ENCODE results near the gene SPON1.

The SPON1 gene

DNA sequence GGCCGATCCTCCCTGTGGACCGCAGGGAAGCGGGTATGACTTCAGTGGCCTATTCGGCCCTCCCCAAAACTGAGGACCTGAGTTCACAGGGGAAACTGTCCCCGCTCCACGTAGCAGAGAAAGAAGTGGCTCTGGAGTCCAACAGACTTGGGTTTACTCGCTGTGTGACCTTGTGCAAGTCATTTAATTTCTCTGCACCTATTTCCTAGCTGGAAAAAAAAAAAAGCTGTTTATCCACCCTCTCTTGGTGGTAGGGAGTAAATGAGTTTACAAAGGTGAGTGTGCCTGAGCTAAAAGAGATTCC is 2.2 kb downstream of the SPON1 start:
- DNase-seq (ENCODE audit: low read depth): no peak
- TF ChIP-seq, protein P1, sequence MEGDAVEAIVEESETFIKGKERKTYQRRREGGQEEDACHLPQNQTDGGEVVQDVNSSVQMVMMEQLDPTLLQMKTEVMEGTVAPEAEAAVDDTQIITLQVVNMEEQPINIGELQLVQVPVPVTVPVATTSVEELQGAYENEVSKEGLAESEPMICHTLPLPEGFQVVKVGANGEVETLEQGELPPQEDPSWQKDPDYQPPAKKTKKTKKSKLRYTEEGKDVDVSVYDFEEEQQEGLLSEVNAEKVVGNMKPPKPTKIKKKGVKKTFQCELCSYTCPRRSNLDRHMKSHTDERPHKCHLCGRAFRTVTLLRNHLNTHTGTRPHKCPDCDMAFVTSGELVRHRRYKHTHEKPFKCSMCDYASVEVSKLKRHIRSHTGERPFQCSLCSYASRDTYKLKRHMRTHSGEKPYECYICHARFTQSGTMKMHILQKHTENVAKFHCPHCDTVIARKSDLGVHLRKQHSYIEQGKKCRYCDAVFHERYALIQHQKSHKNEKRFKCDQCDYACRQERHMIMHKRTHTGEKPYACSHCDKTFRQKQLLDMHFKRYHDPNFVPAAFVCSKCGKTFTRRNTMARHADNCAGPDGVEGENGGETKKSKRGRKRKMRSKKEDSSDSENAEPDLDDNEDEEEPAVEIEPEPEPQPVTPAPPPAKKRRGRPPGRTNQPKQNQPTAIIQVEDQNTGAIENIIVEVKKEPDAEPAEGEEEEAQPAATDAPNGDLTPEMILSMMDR (IDR thresholded peaks at IDR 0.05; ENCODE audit: insufficient read depth, low read depth, low read length, missing control alignments): no peak
- H3K4me3 ChIP-seq (ENCODE audit: low read depth, low read length): no peak overlapping the region

- DNase-seq (ENCODE audit: low read depth): no peak
- no peak overlapping the region for H3K4me3 ChIP-seq (ENCODE audit: low read depth, low read length)
- TF ChIP-seq, protein P1 (IDR thresholded peaks at IDR 0.05; ENCODE audit: insufficient read depth, low read depth, low read length, missing control alignments): no peak
Measured at GRCh38 chr11:13965337-13965736, 2.8 kb downstream of the SPON1 start.

DNA sequence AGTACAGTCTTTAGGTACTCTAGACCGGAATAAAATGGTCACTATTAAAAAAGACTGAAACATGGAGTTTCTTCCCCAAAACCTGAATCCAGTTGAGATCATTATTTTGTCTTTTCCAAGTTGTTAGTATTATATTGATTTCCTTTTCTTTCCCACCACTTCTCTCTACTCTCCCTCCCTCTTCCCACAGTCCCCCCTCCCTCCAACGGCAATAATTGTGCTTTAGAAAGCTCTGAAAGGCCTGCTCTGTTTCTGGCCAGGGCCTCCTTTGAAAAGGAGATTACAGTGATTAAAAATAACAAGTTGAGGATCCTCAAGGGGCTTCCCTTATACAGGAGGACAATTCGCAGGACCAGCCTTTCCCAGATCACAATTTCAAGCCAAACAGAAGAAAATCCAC is 3.5 kb downstream of the SPON1 start:
- TF ChIP-seq, protein P1 (IDR thresholded peaks at IDR 0.05; ENCODE audit: insufficient read depth, low read depth, low read length, missing control alignments): no peak
- no peak overlapping the region for H3K4me3 ChIP-seq (ENCODE audit: low read depth, low read length)
- DNase-seq (ENCODE audit: low read depth): no peak

- DNase-seq (ENCODE audit: low read depth): no peak
- TF ChIP-seq, protein P1 (IDR thresholded peaks at IDR 0.05; ENCODE audit: insufficient read depth, low read depth, low read length, missing control alignments): no peak
- H3K4me3 ChIP-seq (ENCODE audit: low read depth, low read length): no peak overlapping the region
Measured at GRCh38 chr11:13966486-13966885, 4.0 kb downstream of the SPON1 start.

- TF ChIP-seq, protein P1 (IDR thresholded peaks at IDR 0.05; ENCODE audit: insufficient read depth, low read depth, low read length, missing control alignments): peak; percentile 11
- DNase-seq (ENCODE audit: low read depth): peak; percentile 10
- no peak overlapping the region for H3K4me3 ChIP-seq (ENCODE audit: low read depth, low read length)
Measured at GRCh38 chr11:13970986-13971385, 8.5 kb downstream of the SPON1 start.

GRCh38 chr11:13972043-13972910 is 9.8 kb downstream of the SPON1 start:
- H3K4me3 ChIP-seq (ENCODE audit: low read depth, low read length): no peak overlapping the region
- DNase-seq (ENCODE audit: low read depth): no peak
- TF ChIP-seq, protein P1 (IDR thresholded peaks at IDR 0.05; ENCODE audit: insufficient read depth, low read depth, low read length, missing control alignments): no peak

- TF ChIP-seq, protein P1 (IDR thresholded peaks at IDR 0.05; ENCODE audit: insufficient read depth, low read depth, low read length, missing control alignments): no peak
- DNase-seq (ENCODE audit: low read depth): no peak
- no peak overlapping the region for H3K4me3 ChIP-seq (ENCODE audit: low read depth, low read length)
Measured at GRCh38 chr11:13972944-13973343, 10.4 kb downstream of the SPON1 start.

Data from GM12865 (cell line).